ENCODE data around the gene WDTC1. TPM values are rescaled to one million over a fixed set of nuclear protein-coding genes. Genes with fewer than 3 reads are reported as not detected.
A peak's percentile ranks its signal among the peaks of the same experiment; 100 is the strongest.

The WDTC1 gene
- total RNA-seq, 1 experiment from 2014 or later, result 20.1 TPM

DNA sequence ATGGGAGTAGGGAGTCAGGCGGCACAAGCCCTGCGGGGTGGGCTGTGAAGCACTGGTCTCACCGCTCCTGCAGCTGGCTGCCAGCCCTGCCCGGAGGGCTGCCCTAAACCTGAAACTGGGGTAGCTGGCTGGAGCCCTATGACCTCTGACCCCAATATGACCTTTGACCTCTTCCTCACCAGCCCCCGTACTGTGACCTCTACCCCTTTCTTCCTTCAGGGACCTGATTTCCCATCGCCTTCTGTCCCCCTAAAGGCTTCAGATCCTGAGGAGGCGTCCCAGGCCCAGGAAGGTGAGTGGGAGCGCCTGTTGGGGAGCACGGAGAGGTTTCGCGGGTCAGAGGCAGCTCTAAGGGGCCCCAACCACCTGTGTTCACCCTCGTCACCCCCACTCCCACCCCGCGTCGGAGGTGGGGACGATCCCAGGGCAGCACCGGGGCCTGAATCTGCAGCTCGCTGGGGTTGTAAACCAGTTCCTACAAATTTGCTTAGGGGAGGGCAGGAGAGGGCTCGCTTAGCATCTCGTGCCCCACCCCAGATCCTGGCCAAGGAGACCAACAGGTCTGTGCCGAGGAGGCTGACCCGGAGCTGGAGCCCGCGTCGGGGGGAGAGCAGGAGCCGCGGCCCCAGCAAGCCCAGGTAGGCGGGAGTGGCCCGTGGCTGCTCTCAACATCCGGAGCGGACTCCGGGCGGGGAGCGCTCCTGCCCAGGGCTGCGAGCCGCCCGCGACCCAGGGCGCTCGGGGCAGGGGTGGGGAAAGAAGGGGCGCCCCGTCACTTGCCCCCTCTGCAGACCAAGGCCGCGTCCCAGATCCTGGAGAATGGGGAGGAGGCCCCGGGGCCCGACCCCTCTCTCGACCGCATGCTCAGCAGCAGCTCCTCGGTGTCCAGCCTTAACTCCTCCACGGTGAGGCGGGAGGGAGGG, 114.7 kb downstream of the WDTC1 start (continued):
- TF ChIP-seq ATF6 (CRISPR knock-in tag; IDR thresholded peaks at IDR 0.05), result peak; percentile 65; the same call in 1 of the 2 replicates
- TF ChIP-seq SOX15 (CRISPR knock-in tag; IDR thresholded peaks at IDR 0.05), result no peak

GRCh38 chr1:27349784-27350662, 115.6 kb downstream of the WDTC1 start:
- CTCF ChIA-PET, result interaction anchor here (0.6 to 11.0 kb wide), 25 partner anchors 8 to 322 kb away, joined by 3 to 258 read pairs (median 5); partner anchors contain the start of genes CD164L2, IFI6, MAP3K6 and SYTL1
- ATAC-seq (peak; percentile 41), DNase-seq (ENCODE audit: low spot score) (peak; percentile 80)
- POLR2A ChIA-PET, result interaction anchor here (0.5 to 3.1 kb wide), 9 partner anchors 8 to 1198 kb away, joined by 3 to 29 read pairs (median 4); partner anchors contain the start of genes MAP3K6 and SYTL1
- Mint-ChIP-seq H3K27me3 (ENCODE audit: low read depth) (peaks cover 12% of the 10 kb centered on the region), H3K9me3 (no peaks in the 10 kb centered on the region), H3K4me3 (peak overlapping the region; percentile 75), H3K27ac (no peak overlapping the region), H3K4me1 (peaks cover 18% of the 10 kb centered on the region), H3K36me3 (peaks cover 9% of the 10 kb centered on the region; the same call in 1 of the 2 replicates)
- TF ChIP-seq MAX (CRISPR knock-in tag; IDR thresholded peaks at IDR 0.05) (peak; percentile 16; the same call in 1 of the 2 replicates), CDX4 (CRISPR knock-in tag; IDR thresholded peaks at IDR 0.05; ENCODE audit: borderline replicate concordance) (no peak), ZNF671 (CRISPR knock-in tag; IDR thresholded peaks at IDR 0.05) (no peak), MXD4 (CRISPR knock-in tag; IDR thresholded peaks at IDR 0.05; ENCODE audit: borderline replicate concordance) (no peak), FOXK1 (CRISPR knock-in tag; IDR thresholded peaks at IDR 0.05) (peak; percentile 77; the same call in 1 of the 2 replicates), RELA (CRISPR knock-in tag; IDR thresholded peaks at IDR 0.05; ENCODE audit: borderline replicate concordance) (peak; percentile 88; the same call in 1 of the 2 replicates), HMGA2 (CRISPR knock-in tag; IDR thresholded peaks at IDR 0.05) (no peak), CBFB (CRISPR knock-in tag; IDR thresholded peaks at IDR 0.05; ENCODE audit: low read depth) (no peak; the same call in none of the 2 replicates), ZNF121 (CRISPR knock-in tag; IDR thresholded peaks at IDR 0.05) (peak; percentile 34; the same call in 1 of the 2 replicates), ELF4 (CRISPR knock-in tag; IDR thresholded peaks at IDR 0.05; ENCODE audit: low read depth) (peak; percentile 84), OVOL2 (CRISPR knock-in tag; IDR thresholded peaks at IDR 0.05; ENCODE audit: borderline replicate concordance) (no peak), PRRX2 (CRISPR knock-in tag; IDR thresholded peaks at IDR 0.05) (peak; percentile 82; the same call in 1 of the 2 replicates), ATF3 (CRISPR knock-in tag; conservative IDR thresholded peaks at IDR 0.05) (no peak), AR (CRISPR knock-in tag; IDR thresholded peaks at IDR 0.05) (no peak), KAT7 (CRISPR knock-in tag; IDR thresholded peaks at IDR 0.05; ENCODE audit: borderline replicate concordance) (peak; percentile 70; the same call in 1 of the 2 replicates), NFE2L1 (CRISPR knock-in tag; IDR thresholded peaks at IDR 0.05) (peak; percentile 93)
- TF ChIP-seq, protein P1, sequence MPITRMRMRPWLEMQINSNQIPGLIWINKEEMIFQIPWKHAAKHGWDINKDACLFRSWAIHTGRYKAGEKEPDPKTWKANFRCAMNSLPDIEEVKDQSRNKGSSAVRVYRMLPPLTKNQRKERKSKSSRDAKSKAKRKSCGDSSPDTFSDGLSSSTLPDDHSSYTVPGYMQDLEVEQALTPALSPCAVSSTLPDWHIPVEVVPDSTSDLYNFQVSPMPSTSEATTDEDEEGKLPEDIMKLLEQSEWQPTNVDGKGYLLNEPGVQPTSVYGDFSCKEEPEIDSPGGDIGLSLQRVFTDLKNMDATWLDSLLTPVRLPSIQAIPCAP (CRISPR knock-in tag; IDR thresholded peaks at IDR 0.05), result peak; percentile 93
- TF ChIP-seq, protein P2, sequence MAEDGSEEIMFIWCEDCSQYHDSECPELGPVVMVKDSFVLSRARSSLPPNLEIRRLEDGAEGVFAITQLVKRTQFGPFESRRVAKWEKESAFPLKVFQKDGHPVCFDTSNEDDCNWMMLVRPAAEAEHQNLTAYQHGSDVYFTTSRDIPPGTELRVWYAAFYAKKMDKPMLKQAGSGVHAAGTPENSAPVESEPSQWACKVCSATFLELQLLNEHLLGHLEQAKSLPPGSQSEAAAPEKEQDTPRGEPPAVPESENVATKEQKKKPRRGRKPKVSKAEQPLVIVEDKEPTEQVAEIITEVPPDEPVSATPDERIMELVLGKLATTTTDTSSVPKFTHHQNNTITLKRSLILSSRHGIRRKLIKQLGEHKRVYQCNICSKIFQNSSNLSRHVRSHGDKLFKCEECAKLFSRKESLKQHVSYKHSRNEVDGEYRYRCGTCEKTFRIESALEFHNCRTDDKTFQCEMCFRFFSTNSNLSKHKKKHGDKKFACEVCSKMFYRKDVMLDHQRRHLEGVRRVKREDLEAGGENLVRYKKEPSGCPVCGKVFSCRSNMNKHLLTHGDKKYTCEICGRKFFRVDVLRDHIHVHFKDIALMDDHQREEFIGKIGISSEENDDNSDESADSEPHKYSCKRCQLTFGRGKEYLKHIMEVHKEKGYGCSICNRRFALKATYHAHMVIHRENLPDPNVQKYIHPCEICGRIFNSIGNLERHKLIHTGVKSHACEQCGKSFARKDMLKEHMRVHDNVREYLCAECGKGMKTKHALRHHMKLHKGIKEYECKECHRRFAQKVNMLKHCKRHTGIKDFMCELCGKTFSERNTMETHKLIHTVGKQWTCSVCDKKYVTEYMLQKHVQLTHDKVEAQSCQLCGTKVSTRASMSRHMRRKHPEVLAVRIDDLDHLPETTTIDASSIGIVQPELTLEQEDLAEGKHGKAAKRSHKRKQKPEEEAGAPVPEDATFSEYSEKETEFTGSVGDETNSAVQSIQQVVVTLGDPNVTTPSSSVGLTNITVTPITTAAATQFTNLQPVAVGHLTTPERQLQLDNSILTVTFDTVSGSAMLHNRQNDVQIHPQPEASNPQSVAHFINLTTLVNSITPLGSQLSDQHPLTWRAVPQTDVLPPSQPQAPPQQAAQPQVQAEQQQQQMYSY (CRISPR knock-in tag; IDR thresholded peaks at IDR 0.05), result peak; percentile 79
- TF ChIP-seq, protein P3, sequence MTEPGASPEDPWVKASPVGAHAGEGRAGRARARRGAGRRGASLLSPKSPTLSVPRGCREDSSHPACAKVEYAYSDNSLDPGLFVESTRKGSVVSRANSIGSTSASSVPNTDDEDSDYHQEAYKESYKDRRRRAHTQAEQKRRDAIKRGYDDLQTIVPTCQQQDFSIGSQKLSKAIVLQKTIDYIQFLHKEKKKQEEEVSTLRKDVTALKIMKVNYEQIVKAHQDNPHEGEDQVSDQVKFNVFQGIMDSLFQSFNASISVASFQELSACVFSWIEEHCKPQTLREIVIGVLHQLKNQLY (CRISPR knock-in tag; IDR thresholded peaks at IDR 0.05), result 0 out of 2 replicates have a peak, but pooled peaks have one; percentile 93
